HepG2 (cell line): ENCODE measurements around the gene CRYAB. TPM values are rescaled to one million over a fixed set of nuclear protein-coding genes. Genes with fewer than 3 reads are reported as not detected.

Source experiments
- BHLHE40 ChIP-seq: IDR thresholded peaks from 2 replicates; pipeline ENCODE4 v1.6.1; 2011; ENCODE audit warnings: low read length, improper control_type of control experiment
- KLF11 ChIP-seq: IDR thresholded peaks from 2 replicates; pipeline ENCODE4 v1.6.1; 2016; ENCODE audit warnings: missing compliant biosample characterization
- MED13 ChIP-seq: sonication (generic); formaldehyde crosslinking; IDR thresholded peaks from 2 replicates; pipeline ENCODE4 v1.5.0; 2020; ENCODE audit warnings: missing genetic modification reagents
- RBFOX2 ChIP-seq: fragments of 200-400 bp; formaldehyde crosslinking; IDR thresholded peaks from 2 replicates; pipeline ENCODE4 v1.6.1; 2017; ENCODE audit warnings: low read depth, mild to moderate bottlenecking, low read length
- TRIM22 ChIP-seq: fragments of 450-650 bp; IDR thresholded peaks from 2 replicates; pipeline ENCODE4 v1.6.1; 2017
- ZHX1 ChIP-seq: sonication (generic); formaldehyde crosslinking; IDR thresholded peaks from 2 replicates; pipeline ENCODE4 v1.8.1; 2022; ENCODE audit warnings: low read depth, mild to moderate bottlenecking, missing genetic modification reagents
- ZNF205 ChIP-seq: IDR thresholded peaks from 2 replicates; pipeline ENCODE4 v1.6.1; 2018; ENCODE audit warnings: missing biosample characterization, missing genetic modification reagents
- ZNF232 ChIP-seq: sonication (generic); formaldehyde crosslinking; IDR thresholded peaks from 2 replicates; pipeline ENCODE4 v1.4.0; 2020; ENCODE audit warnings: missing genetic modification reagents, borderline replicate concordance
- ZNF33B ChIP-seq: sonication (generic); formaldehyde crosslinking; IDR thresholded peaks from 2 replicates; pipeline ENCODE4 v1.5.1; 2020; ENCODE audit warnings: mild to moderate bottlenecking, missing genetic modification reagents
- ZNF350 ChIP-seq: sonication (generic); formaldehyde crosslinking; IDR thresholded peaks from 2 replicates; pipeline ENCODE4 v1.4.0; 2020; ENCODE audit warnings: mild to moderate bottlenecking, low read depth, missing genetic modification reagents, borderline replicate concordance
- ZNF501 ChIP-seq: sonication (generic); formaldehyde crosslinking; IDR thresholded peaks from 2 replicates; pipeline ENCODE4 v1.5.1; 2020; ENCODE audit warnings: mild to moderate bottlenecking, moderate library complexity, missing genetic modification reagents
- ZNF781 ChIP-seq: sonication (generic); formaldehyde crosslinking; IDR thresholded peaks from 2 replicates; pipeline ENCODE4 v1.5.1; 2020; ENCODE audit warnings: borderline replicate concordance, mild to moderate bottlenecking, missing genetic modification reagents; ENCODE audit errors: not compliant biosample characterization
- ZSCAN29 ChIP-seq: sonication (generic); formaldehyde crosslinking; conservative IDR thresholded peaks from 2 replicates; pipeline ENCODE4 v1.4.0; 2020; ENCODE audit warnings: mild to moderate bottlenecking, missing genetic modification reagents
- polyA plus RNA-seq, 8 experiments: library from polyadenylated mRNA; depleted of rRNA in 3 of 8; stranded (reverse) in 7 of 8; unstranded in 1 of 8; fragments of >200 nt; fragmentation: Illumina TruSeq in 4 of 8; extraction: Trizol in 4 of 8; gene quantifications; 2 replicates each; pipeline versions ENCODE4 v1.2.1 to v1.2.3, GENCODE V29; 2011 to 2016; ENCODE audit warnings: low read depth in 4 of 8, missing spikeins in 1 of 8, mixed read lengths in 1 of 8; ENCODE audit not compliant: insufficient read depth in 1 of 8
- total RNA-seq, 5 experiments: library from RNA; depleted of rRNA; stranded (reverse); fragments of >200 nt; fragmentation: Illumina TruSeq; extraction: Trizol; gene quantifications; 2 replicates each; pipeline ENCODE4 v1.2.3, GENCODE V29; 2016; ENCODE audit warnings: low read depth in 1 of 5
- TF ChIP-seq, protein P1 (sequence below): IDR thresholded peaks from 2 replicates; pipeline ENCODE4 v1.6.1; 2016; ENCODE audit warnings: missing genetic modification reagents, missing compliant biosample characterization
- TF ChIP-seq, protein P2 (sequence below): conservative IDR thresholded peaks from 2 replicates; pipeline ENCODE4 v1.6.1; 2018; ENCODE audit warnings: missing genetic modification reagents
- TF ChIP-seq, protein P3 (sequence below): sonication (generic); formaldehyde crosslinking; IDR thresholded peaks from 2 replicates; pipeline ENCODE4 v1.4.0; 2020; ENCODE audit warnings: missing genetic modification reagents

CRYAB gene
- total and polyA plus RNA-seq, 2 of the 13 experiments (the other 11 are each of a cell fraction or from before 2014, with no cell fraction given), result 0.55 to 1.1 TPM

GRCh38 chr11:111926505-111927391, 15.2 kb upstream of the CRYAB start (continued):
- TF ChIP-seq ZHX1 (CRISPR knock-in tag) (peak; percentile 61; the same call in 1 of the 2 replicates), ZSCAN29 (CRISPR knock-in tag) (0 out of 2 replicates have a peak, but pooled peaks have one; percentile 34), ZNF232 (CRISPR knock-in tag) (peak; percentile 80; the same call in 1 of the 2 replicates), ZNF781 (CRISPR knock-in tag) (peak; percentile 46), KLF11 (CRISPR knock-in tag) (peak; percentile 84; the same call in 1 of the 2 replicates), ZNF501 (CRISPR knock-in tag) (peak; percentile 78), RBFOX2 (peak; percentile 70), BHLHE40 (peak; percentile 15; the same call in 1 of the 2 replicates), ZNF205 (CRISPR knock-in tag) (0 out of 2 replicates have a peak, but pooled peaks have one; percentile 53), ZNF33B (CRISPR knock-in tag) (peak; percentile 78), TRIM22 (no peak), ZNF350 (CRISPR knock-in tag) (peak; percentile 61; the same call in 1 of the 2 replicates), MED13 (CRISPR knock-in tag) (no peak)
- TF ChIP-seq, protein P1, sequence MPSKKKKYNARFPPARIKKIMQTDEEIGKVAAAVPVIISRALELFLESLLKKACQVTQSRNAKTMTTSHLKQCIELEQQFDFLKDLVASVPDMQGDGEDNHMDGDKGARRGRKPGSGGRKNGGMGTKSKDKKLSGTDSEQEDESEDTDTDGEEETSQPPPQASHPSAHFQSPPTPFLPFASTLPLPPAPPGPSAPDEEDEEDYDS, result peak; percentile 74
- TF ChIP-seq, protein P2, sequence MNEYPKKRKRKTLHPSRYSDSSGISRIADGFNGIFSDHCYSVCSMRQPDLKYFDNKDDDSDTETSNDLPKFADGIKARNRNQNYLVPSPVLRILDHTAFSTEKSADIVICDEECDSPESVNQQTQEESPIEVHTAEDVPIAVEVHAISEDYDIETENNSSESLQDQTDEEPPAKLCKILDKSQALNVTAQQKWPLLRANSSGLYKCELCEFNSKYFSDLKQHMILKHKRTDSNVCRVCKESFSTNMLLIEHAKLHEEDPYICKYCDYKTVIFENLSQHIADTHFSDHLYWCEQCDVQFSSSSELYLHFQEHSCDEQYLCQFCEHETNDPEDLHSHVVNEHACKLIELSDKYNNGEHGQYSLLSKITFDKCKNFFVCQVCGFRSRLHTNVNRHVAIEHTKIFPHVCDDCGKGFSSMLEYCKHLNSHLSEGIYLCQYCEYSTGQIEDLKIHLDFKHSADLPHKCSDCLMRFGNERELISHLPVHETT (CRISPR knock-in tag), result 0 out of 2 replicates have a peak, but pooled peaks have one; percentile 21
- TF ChIP-seq, protein P3, sequence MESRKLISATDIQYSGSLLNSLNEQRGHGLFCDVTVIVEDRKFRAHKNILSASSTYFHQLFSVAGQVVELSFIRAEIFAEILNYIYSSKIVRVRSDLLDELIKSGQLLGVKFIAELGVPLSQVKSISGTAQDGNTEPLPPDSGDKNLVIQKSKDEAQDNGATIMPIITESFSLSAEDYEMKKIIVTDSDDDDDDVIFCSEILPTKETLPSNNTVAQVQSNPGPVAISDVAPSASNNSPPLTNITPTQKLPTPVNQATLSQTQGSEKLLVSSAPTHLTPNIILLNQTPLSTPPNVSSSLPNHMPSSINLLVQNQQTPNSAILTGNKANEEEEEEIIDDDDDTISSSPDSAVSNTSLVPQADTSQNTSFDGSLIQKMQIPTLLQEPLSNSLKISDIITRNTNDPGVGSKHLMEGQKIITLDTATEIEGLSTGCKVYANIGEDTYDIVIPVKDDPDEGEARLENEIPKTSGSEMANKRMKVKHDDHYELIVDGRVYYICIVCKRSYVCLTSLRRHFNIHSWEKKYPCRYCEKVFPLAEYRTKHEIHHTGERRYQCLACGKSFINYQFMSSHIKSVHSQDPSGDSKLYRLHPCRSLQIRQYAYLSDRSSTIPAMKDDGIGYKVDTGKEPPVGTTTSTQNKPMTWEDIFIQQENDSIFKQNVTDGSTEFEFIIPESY (CRISPR knock-in tag), result no peak; the same call in 1 of the 2 replicates
